GM23248 (cell line): ENCODE data around the gene THAP4. TPM values are rescaled to one million over a fixed set of nuclear protein-coding genes. Genes with fewer than 3 reads are reported as not detected.

Experiments used
- DNase-seq: peaks from one replicate; pipeline ENCODE4 v3.0.0-alpha.2; 2015
- H2AFZ ChIP-seq: fragments of 200-600 bp; sonication (generic); 2 replicates; pipeline ENCODE4 v1.6.1; 2016; ENCODE audit warnings: antibody characterized with exemption
- H3F3A ChIP-seq: fragments of 200-600 bp; sonication (generic); 2 replicates; pipeline ENCODE4 v1.6.1; 2016; ENCODE audit warnings: mild to moderate bottlenecking, antibody characterized with exemption, mixed run types; ENCODE audit not compliant: insufficient read depth
- H3K27ac ChIP-seq: fragments of 200-600 bp; sonication (generic); 2 replicates; pipeline ENCODE4 v1.5.1; 2016; ENCODE audit warnings: mild to moderate bottlenecking
- H3K27me3 ChIP-seq: fragments of 200-600 bp; sonication (generic); replicated peaks from 2 replicates; pipeline ENCODE4 v1.6.1; 2016; ENCODE audit warnings: mild to moderate bottlenecking; ENCODE audit not compliant: insufficient read depth
- H3K36me3 ChIP-seq: fragments of 200-600 bp; sonication (generic); 2 replicates; pipeline ENCODE4 v1.6.1; 2016; ENCODE audit warnings: low read depth, mild to moderate bottlenecking
- H3K4me1 ChIP-seq: fragments of 200-600 bp; sonication (generic); 2 replicates; pipeline ENCODE4 v1.6.1; 2016; ENCODE audit warnings: mild to moderate bottlenecking; ENCODE audit not compliant: insufficient read depth
- H3K4me2 ChIP-seq: fragments of 200-600 bp; sonication (generic); one replicate; pipeline ENCODE4 v1.6.1; 2016; ENCODE audit warnings: mild to moderate bottlenecking; ENCODE audit not compliant: unreplicated experiment
- H3K4me3 ChIP-seq: fragments of 200-600 bp; sonication (generic); 2 replicates; pipeline ENCODE4 v1.5.1; 2016; ENCODE audit warnings: mild to moderate bottlenecking
- H3K79me2 ChIP-seq: fragments of 200-600 bp; sonication (generic); 2 replicates; pipeline ENCODE4 v1.6.1; 2016; ENCODE audit warnings: mild to moderate bottlenecking; ENCODE audit not compliant: insufficient read depth
- H3K9ac ChIP-seq: fragments of 200-600 bp; sonication (generic); 2 replicates; pipeline ENCODE4 v1.6.1; 2016; ENCODE audit warnings: mild to moderate bottlenecking
- H3K9me2 ChIP-seq: fragments of 200-600 bp; sonication (generic); 2 replicates; pipeline ENCODE4 v1.6.1; 2016; ENCODE audit warnings: mixed run types, mild to moderate bottlenecking, moderate library complexity; ENCODE audit not compliant: insufficient read depth
- H3K9me3 ChIP-seq: fragments of 200-600 bp; sonication (generic); one replicate; pipeline ENCODE4 v1.6.1; 2017; ENCODE audit warnings: low read depth
- H4K20me1 ChIP-seq: fragments of 200-600 bp; sonication (generic); 2 replicates; pipeline ENCODE4 v1.6.0; 2016; ENCODE audit not compliant: insufficient read depth
- EZH2 ChIP-seq: fragments of 200-600 bp; sonication (generic); IDR thresholded peaks from 2 replicates; pipeline ENCODE4 v1.6.1; 2018; ENCODE audit warnings: antibody characterized with exemption, mild to moderate bottlenecking; ENCODE audit not compliant: insufficient read depth, poor library complexity, severe bottlenecking
- EZH2phosphoT487 ChIP-seq: fragments of 200-600 bp; sonication (generic); IDR thresholded peaks from 2 replicates; pipeline ENCODE4 v1.6.1; 2018; ENCODE audit warnings: antibody characterized with exemption, moderate library complexity, mild to moderate bottlenecking, low read depth; ENCODE audit not compliant: insufficient read depth
- WGBS, 2 experiments: methylation state at CpG; one replicate each; pipeline ENCODE4 v1.1.6; 2015 to 2017; ENCODE audit warnings: low lambda C conversion rate in 2 of 2, low coverage in 1 of 2; ENCODE audit errors: missing lambda C conversion rate in 2 of 2; 5-methylcytosine and 5-hydroxymethylcytosine counted together
- in situ Hi-C: fragments of 300-500 bp; cut with MboI; formaldehyde crosslinking; loops from 2 replicates; pipeline ENCODE4 v1.15.0; 2020
- polyA plus RNA-seq: library from polyadenylated mRNA; unstranded; fragments of >200 nt; fragmentation: Nextera tagmentation; extraction: Ambion mirVana; gene quantifications from 2 replicates; pipeline ENCODE4 v1.2.1, GENCODE V29; 2016
- total RNA-seq: library from RNA; depleted of rRNA; stranded (reverse); fragments of >200 nt; shearing (Covaris generic); gene quantifications from 2 replicates; pipeline ENCODE4 v1.2.3, GENCODE V29; 2014

Gene THAP4
- total and polyA plus RNA-seq, 2 experiments from 2014 or later: 46.4 to 53.4 TPM

GRCh38 chr2:241609859-241610793 is 26.8 kb downstream of the THAP4 start:
- 11 to 17% methylated on average over 37 to 73 of the region's 76 CpGs for WGBS, 2 experiments
- H3K4me2 ChIP-seq: peak overlapping the region; percentile 75
- H3K27ac ChIP-seq: peak overlapping the region; percentile 69
- H3K9ac ChIP-seq: peak overlapping the region; percentile 78
- no peaks in the 10 kb centered on the region for H3K9me2 ChIP-seq
- H3K36me3 ChIP-seq: peaks cover 9% of the 10 kb centered on the region; the same call in 1 of the 2 replicates
- in situ Hi-C loops: no loop called here
- H3K9me3 ChIP-seq: no peaks in the 10 kb centered on the region
- no peaks in the 10 kb centered on the region for H3K27me3 ChIP-seq
- peaks cover 89% of the 10 kb centered on the region for H3K79me2 ChIP-seq
- H3K4me3 ChIP-seq: peak overlapping the region; percentile 73
- TF ChIP-seq EZH2phosphoT487 (no peak), EZH2 (no peak)
- DNase-seq: peak; percentile 95
- H2AFZ ChIP-seq: peak overlapping the region; percentile 64
- H3K4me1 ChIP-seq: 0 out of 2 replicates have a peak, but pooled peaks cover 5% of the 10 kb centered on the region
- H3F3A ChIP-seq: 0 out of 2 replicates have a peak, but pooled peaks cover 4% of the 10 kb centered on the region
- no peaks in the 10 kb centered on the region for H4K20me1 ChIP-seq

GRCh38 chr2:241608881-241609280 is 28.1 kb downstream of the THAP4 start:
- no peaks in the 10 kb centered on the region for H4K20me1 ChIP-seq
- 96 to 99% methylated on average over 10 of the region's 10 CpGs for WGBS, 2 experiments
- TF ChIP-seq EZH2phosphoT487 (no peak), EZH2 (no peak)
- H3K4me2 ChIP-seq: no peak overlapping the region
- no peak overlapping the region for H3K27ac ChIP-seq
- no peak overlapping the region for H3K4me3 ChIP-seq
- peaks cover 85% of the 10 kb centered on the region for H3K79me2 ChIP-seq
- in situ Hi-C loops: no loop called here
- no peaks in the 10 kb centered on the region for H3K9me3 ChIP-seq
- no peak overlapping the region for H2AFZ ChIP-seq
- H3K36me3 ChIP-seq: peaks cover 15% of the 10 kb centered on the region; the same call in 1 of the 2 replicates
- H3K9ac ChIP-seq: no peak overlapping the region
- H3K4me1 ChIP-seq: 0 out of 2 replicates have a peak, but pooled peaks cover 5% of the 10 kb centered on the region
- no peaks in the 10 kb centered on the region for H3K27me3 ChIP-seq
- no peak for DNase-seq
- H3K9me2 ChIP-seq: no peaks in the 10 kb centered on the region
- 0 out of 2 replicates have a peak, but pooled peaks cover 4% of the 10 kb centered on the region for H3F3A ChIP-seq

GRCh38 chr2:241607162-241607885 is 29.6 kb downstream of the THAP4 start:
- Histone ChIP-seq H3K4me2 (no peak overlapping the region), H3K4me3 (no peak overlapping the region), H3K9me3 (no peaks in the 10 kb centered on the region), H3K79me2 (peaks cover 69% of the 10 kb centered on the region), H3K27me3 (no peaks in the 10 kb centered on the region), H4K20me1 (no peaks in the 10 kb centered on the region), H3K9me2 (no peaks in the 10 kb centered on the region), H3K9ac (no peak overlapping the region), H3F3A (0 out of 2 replicates have a peak, but pooled peaks cover 4% of the 10 kb centered on the region), H2AFZ (no peak overlapping the region), H3K4me1 (0 out of 2 replicates have a peak, but pooled peaks cover 5% of the 10 kb centered on the region), H3K27ac (no peak overlapping the region), H3K36me3 (peaks cover 15% of the 10 kb centered on the region; the same call in 1 of the 2 replicates)
- DNase-seq: no peak
- in situ Hi-C loops: no loop called here
- TF ChIP-seq EZH2phosphoT487: no peak
- TF ChIP-seq EZH2: no peak
- 95 to 97% methylated on average over 17 to 27 of the region's 27 CpGs for WGBS, 2 experiments

DNA sequence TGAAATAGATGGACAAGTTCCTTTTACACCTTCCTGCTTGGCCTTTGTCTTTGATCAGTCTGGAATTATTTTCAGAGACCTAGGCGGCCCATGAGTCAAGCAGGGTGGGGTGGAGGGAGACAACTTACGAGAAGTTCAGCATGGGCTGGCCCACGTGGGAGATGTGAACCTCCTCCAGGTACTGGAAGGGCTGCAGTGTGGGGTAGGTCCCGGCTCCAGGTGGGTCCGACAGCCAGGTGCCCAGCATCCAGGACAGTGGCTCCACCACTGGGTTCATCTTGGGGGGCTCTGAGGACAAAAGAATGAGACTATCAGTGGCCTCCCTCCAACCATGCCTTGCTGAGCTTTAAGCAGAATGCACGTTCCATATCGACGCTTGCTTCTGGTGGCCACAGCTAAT is 30.8 kb downstream of the THAP4 start:
- 0 out of 2 replicates have a peak, but pooled peaks cover 4% of the 10 kb centered on the region for H3F3A ChIP-seq
- H3K4me3 ChIP-seq: no peak overlapping the region
- no peaks in the 10 kb centered on the region for H3K27me3 ChIP-seq
- peaks cover 19% of the 10 kb centered on the region; the same call in 1 of the 2 replicates for H3K36me3 ChIP-seq
- H3K27ac ChIP-seq: no peak overlapping the region
- no peaks in the 10 kb centered on the region for H3K9me2 ChIP-seq
- no peak for TF ChIP-seq EZH2phosphoT487
- TF ChIP-seq EZH2: no peak
- WGBS, 2 experiments: 91 to 94% methylated on average over 8 of the region's 8 CpGs
- no peak overlapping the region for H3K9ac ChIP-seq
- peaks cover 59% of the 10 kb centered on the region for H3K79me2 ChIP-seq
- no peaks in the 10 kb centered on the region for H3K9me3 ChIP-seq
- no peak for DNase-seq
- no peak overlapping the region for H2AFZ ChIP-seq
- 0 out of 2 replicates have a peak, but pooled peaks cover 5% of the 10 kb centered on the region for H3K4me1 ChIP-seq
- H4K20me1 ChIP-seq: no peaks in the 10 kb centered on the region
- H3K4me2 ChIP-seq: no peak overlapping the region
- in situ Hi-C loops: no loop called here
